Stimulated activated CD8-positive, alpha-beta memory T cell treated with anti-CD3 and anti-CD28 coated beads, Interleukin-4, amount 100 ng/mL, for 24 hours (primary cell): ENCODE measurements around the gene SDHC.
"Not testable (repeated sequence)": the region's sequence is repeated elsewhere in the genome, so short reads cannot be mapped to it uniquely, and the experiment has no call there.

Experiments
- DNase-seq: peaks from one replicate; pipeline ENCODE4 v3.0.0-alpha.2; 2020; ENCODE audit warnings: low read depth

SDHC gene

DNA sequence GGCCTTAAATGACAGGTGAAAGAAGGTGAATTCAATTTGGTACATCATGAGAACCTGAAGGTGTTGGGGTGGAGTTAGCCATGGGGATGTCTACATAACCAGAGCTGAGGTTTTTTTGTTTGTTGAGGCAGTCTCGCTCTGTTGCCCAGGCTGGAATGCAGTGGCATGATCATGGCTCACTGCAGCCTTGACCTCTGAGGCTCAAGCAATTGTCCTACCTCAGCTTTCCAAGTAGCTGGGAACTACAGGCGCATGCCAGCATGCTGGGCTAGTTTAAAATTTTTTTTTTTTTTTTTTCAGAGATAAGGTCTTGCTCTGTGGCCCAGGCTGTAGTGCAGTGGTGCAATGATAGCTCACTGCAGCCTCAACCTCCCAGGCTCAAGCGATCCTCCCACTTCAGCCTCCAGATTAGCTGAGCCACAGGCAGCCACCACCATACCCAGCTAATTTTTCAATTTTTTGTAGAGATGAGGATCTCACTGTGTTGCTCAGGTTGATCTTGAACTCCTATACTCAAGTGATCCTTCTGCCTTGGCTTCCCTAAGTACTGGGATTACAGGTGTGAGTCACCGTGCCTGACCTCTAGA lies 2.5 kb upstream of the SDHC start:
- DNase-seq, result no peak

DNA sequence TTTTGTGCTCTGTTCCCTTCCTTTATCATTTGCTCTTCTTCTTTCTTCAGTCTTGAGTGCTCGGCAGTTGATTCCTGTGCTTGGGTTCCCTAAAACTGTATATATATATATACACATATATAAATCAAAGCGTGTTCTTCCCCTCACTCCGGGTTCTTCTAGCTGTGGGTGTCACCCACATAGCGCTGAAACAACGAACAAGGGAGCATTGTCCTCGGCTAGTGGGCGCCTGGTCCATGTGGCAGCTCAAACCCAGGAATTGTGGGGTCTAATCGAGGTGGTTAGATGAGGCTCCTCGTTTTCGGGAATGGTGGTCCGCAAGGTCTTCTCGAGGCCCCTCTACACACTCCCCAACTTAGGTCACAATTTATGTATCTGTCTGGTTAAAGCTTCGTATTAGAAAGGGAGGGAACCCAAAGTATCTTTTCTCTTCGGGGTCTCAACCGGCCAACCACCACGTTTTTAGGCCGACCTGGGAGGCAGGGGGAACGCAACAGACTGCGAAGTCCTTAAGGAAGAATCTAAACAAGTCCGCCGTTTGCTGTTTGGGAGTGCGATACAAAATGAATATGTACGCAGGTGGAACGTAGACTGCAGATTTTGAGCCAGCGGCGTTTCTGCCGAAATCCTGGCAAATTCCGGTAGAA lies 504 bp upstream of the SDHC start:
- no peak for DNase-seq

DNA sequence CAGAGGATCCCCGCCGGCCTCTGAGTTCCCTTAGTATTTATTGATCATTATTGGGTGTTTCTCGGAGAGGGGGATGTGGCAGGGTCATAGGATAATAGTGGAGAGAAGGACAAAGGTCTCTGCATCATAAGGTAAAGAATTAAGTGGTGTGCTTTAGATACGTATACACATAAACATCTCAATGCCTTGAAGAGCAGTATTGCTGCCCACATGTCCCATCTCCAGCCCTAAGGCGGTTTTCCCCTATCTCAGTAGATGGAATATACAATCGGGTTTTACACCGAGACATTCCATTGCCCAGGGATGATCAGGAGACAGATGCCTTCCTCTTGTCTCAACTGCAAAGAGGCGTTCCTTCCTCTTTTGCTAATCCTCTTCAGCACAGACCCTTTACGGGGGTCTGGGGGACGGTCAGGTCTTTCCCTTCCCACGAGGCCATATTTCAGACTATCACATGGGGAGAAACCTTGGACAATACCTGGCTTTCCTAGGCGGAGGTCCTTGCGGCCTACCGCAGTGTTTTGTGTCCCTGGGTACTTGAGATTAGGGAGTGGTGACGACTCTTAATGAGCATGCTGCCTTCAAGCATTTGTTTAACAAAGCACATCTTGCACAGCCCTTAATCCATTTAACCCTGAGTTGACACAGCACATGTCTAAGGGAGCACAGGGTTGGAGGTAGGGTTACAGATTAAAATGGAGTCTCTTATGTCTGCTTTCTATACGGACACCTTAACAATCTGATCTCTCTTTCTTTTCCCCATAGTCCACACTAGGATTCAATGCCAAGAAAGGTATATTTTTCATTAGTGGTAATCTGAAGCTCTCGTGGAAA lies 1.9 kb downstream of the SDHC start:
- not testable (repeated sequence) for DNase-seq

- no peak for DNase-seq
Measured at GRCh38 chr1:161324020-161324419, 9.8 kb downstream of the SDHC start.

DNA sequence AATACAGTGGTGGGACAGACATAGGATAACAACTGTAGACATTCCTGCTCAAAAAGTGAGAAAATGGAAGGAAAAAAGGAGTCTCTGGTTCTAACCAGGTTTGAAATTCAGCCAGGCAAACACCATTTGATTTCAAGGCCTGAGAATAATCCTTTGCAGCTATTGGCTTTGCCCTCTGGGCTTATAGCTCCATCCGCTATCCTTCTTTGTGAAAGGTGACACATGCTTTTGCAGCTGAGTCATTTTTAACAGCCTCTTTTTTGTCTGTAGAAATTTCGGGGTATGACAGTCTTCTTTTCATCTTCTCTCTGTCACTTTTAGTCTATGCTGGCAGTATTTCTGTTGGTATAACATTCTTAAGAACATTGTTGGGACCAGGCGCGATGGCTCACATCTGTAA lies 16.2 kb downstream of the SDHC start:
- no peak for DNase-seq

GRCh38 chr1:161333166-161333565 lies 19.0 kb downstream of the SDHC start:
- no peak for DNase-seq

GRCh38 chr1:161335796-161336195 lies 21.6 kb downstream of the SDHC start:
- DNase-seq, result no peak

GRCh38 chr1:161342177-161342576 lies 28.0 kb downstream of the SDHC start:
- no peak for DNase-seq

GRCh38 chr1:161342821-161343220 lies 28.6 kb downstream of the SDHC start:
- no peak for DNase-seq

GRCh38 chr1:161350671-161351070 lies 36.5 kb downstream of the SDHC start:
- no peak for DNase-seq

- DNase-seq, result no peak
Measured at GRCh38 chr1:161351482-161351881, 37.3 kb downstream of the SDHC start.

DNA sequence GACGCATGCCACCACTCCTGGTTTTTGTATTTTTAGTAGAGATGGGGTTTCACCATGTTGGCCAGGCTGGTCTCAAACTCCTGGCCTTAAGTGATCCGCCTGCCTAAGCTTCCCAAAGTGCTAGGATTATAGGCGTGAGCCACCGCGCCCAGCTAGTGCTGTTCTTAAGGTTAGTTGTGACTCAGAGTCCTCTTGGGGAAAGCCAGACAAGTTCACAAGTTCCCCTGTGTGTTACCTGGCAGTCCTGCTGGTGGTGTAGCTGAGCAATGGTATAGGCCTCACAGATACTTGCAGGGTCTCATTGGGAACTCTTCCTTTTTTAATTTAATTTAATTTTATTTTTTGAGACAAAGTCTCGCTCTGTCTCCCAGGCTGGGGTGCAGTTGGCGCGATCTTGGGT lies 42.9 kb downstream of the SDHC start:
- DNase-seq, result no peak

DNA sequence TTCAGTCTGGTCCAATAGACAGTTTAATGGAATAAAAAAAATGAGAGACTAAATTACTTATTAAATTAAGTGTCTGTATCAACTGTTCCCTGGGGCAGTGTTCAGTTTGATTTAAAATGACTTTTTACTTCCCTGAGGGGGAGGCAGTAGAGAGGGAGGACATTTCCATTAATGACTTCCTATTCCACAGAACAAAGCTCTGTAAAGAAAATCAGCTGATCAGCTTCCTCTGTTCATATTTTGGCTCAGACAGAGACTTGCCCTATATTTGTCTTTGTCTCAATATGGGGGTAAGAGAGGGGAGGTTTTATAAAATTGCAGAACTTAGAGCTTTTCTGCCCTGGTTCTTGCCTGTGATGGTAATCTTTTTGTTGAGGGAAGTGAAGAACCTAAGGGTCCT lies 45.1 kb downstream of the SDHC start:
- DNase-seq, result no peak

DNA sequence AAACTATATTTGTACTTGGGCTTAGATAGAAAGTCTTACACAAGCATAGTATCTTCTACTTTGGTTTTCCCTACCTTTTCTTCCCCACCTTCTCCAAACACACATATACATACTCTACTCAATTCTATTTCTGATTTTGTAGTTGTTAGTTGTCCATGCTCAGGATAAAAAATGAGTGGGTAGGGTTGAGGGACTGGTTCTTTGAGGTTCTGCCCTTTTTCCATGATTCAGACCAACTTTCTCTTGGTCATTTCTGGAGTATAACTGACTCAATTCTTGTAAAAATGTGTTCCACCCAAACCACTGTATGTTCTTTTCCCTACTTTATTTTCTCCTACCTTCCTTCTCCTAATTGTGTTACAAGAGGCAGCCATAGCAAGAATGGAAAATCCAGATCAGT lies 50.2 kb downstream of the SDHC start:
- DNase-seq, result no peak

- no peak for DNase-seq
Measured at GRCh38 chr1:161365207-161365606, 51.0 kb downstream of the SDHC start.

- no peak for DNase-seq
Measured at GRCh38 chr1:161367684-161368400, 53.7 kb downstream of the SDHC start, which contains the start of gene CFAP126. Gene CFAP126, minus strand, starts transcription at chr1:161367876. Its CDS starts 8 bp downstream, at chr1:161367868.

DNA sequence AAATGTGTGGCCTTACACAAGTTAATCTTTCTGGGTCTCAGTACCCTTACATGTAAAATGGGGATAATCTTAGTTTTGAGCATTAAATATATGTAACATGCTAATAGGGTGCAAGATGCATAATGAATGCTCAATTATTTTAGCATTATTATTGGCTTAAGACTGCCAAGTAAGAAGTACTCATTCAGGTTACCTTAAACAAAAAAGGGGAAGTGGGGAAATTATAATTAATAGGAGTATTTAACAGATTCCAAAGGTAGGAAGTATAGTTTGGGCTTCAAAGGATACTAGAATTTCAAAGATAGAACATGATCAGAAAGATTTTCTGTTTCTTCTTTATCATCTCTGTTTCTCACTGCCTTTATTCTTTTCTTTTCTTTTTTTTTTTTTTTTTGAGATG lies 59.3 kb downstream of the SDHC start:
- DNase-seq, result no peak

GRCh38 chr1:161374373-161374772 lies 60.2 kb downstream of the SDHC start:
- no peak for DNase-seq

GRCh38 chr1:161378014-161378413 lies 63.8 kb downstream of the SDHC start:
- no peak for DNase-seq

GRCh38 chr1:161379071-161379470 lies 64.9 kb downstream of the SDHC start:
- DNase-seq, result no peak

- DNase-seq, result no peak
Measured at GRCh38 chr1:161381707-161382106, 67.5 kb downstream of the SDHC start.

GRCh38 chr1:161382214-161383019 lies 68.2 kb downstream of the SDHC start:
- DNase-seq, result no peak
